ENCODE measurements around the gene TSN.

DNA sequence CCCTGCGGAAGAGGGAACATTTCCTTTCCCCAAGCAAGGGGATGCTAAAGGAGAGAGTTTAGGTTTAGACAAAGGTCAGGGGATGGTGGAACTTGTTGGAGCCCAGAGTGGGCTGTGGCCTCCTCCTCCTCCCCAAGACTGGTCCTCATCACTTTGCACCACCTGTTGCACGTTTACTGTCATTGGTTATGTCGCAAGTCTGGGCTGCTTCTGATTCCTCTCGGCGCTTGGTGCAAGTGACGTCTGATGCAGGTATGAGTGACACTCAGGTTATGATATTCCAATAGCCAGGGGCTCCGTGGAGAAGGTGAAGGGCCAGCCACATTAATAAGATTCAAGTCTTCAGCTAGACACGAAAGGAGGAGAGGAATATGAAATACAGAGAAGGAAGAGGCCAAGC is 59.8 kb downstream of the TSN start:
- TF ChIP-seq, protein P1, sequence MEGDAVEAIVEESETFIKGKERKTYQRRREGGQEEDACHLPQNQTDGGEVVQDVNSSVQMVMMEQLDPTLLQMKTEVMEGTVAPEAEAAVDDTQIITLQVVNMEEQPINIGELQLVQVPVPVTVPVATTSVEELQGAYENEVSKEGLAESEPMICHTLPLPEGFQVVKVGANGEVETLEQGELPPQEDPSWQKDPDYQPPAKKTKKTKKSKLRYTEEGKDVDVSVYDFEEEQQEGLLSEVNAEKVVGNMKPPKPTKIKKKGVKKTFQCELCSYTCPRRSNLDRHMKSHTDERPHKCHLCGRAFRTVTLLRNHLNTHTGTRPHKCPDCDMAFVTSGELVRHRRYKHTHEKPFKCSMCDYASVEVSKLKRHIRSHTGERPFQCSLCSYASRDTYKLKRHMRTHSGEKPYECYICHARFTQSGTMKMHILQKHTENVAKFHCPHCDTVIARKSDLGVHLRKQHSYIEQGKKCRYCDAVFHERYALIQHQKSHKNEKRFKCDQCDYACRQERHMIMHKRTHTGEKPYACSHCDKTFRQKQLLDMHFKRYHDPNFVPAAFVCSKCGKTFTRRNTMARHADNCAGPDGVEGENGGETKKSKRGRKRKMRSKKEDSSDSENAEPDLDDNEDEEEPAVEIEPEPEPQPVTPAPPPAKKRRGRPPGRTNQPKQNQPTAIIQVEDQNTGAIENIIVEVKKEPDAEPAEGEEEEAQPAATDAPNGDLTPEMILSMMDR (optimal IDR thresholded peaks at IDR 0.05 in 1 of 3, IDR thresholded peaks at IDR 0.05 in 1 of 3, conservative IDR thresholded peaks at IDR 0.05 in 1 of 3; ENCODE audit: extremely low read depth in 1 of 3, insufficient read depth in 2 of 3, low read length in 3 of 3) = no peak
- TF ChIP-seq EZH2 (IDR thresholded peaks at IDR 0.05; ENCODE audit: low read length) = no peak

Data from keratinocyte (primary cell).